K562 (cell line): ENCODE data around the gene OR2T34. TPM values are rescaled to one million over a fixed set of nuclear protein-coding genes. Genes with fewer than 3 reads are reported as not detected.

Experiments
- ATAC-seq: fragments of 200-7000 bp; cut with Tn5 transposase; 3 replicates; pipeline ENCODE4 v1.9.1; 2020; ENCODE audit warnings: moderate library complexity
- BruUV-seq: library from RNA; stranded (reverse); fragments of 400-500 nt; replicated peaks from 2 replicates; lab custom pipeline; 2021; lab: Mats Ljungman, UMichigan
- CTCF ChIA-PET: fragments of 300-600 bp; formaldehyde crosslinking; extraction: SDS; loops from one replicate; lab custom pipeline; 2021; ENCODE audit warnings: low intra/inter-chr PET ratio; lab: Yijun Ruan, JAX
- POLR2A ChIA-PET: fragments of 300-600, 350-650 bp; sonication (Branson Sonifier 250); formaldehyde crosslinking; extraction: SDS; loops from one replicate; lab custom pipeline; 2021; ENCODE audit warnings: antibody characterized with exemption, inconsistent platforms; lab: Yijun Ruan, JAX
- DNase-seq, 4 experiments: peaks; one replicate each; pipeline versions ENCODE4 v3.0.0 to v3.0.0-alpha.2; 2011 to 2018; ENCODE audit warnings: low spot score in 3 of 4, mixed read lengths in 3 of 4; ENCODE audit errors: extremely low read depth in 1 of 4
- FAIRE-seq: peaks from 2 replicates; lab custom pipeline; 2011; peaks lifted over from hg19 to GRCh38; lab: Jason Lieb, UNC
- H2AFZ ChIP-seq: 2 replicates; pipeline ENCODE4 v1.6.0; 2011; ENCODE audit warnings: low read depth, low read length, control low read depth, inconsistent platforms
- H3K27ac ChIP-seq: fragments of 200-600 bp; 3 replicates; pipeline ENCODE4 v1.8.0; 2011; ENCODE audit warnings: low read depth, mild to moderate bottlenecking, control low read depth, inconsistent platforms, low read length, moderate library complexity, mixed read lengths; ENCODE audit errors: extremely low read depth
- H3K27me3 ChIP-seq, 2 experiments: fragments of 300-600 bp in 1 of 2; 2 replicates in 1 of 2; 3 replicates in 1 of 2; pipeline versions ENCODE4 v1.6.0 to v1.8.0; 2011; ENCODE audit warnings: inconsistent platforms in 2 of 2, low read length in 2 of 2, mild to moderate bottlenecking in 1 of 2, mixed read lengths in 1 of 2, moderate library complexity in 1 of 2; ENCODE audit not compliant: control insufficient read depth in 2 of 2, insufficient read depth in 2 of 2
- H3K36me3 ChIP-seq: fragments of 300-600 bp; 3 replicates; pipeline ENCODE4 v1.8.0; 2011; ENCODE audit warnings: mild to moderate bottlenecking, low read length, inconsistent platforms; ENCODE audit not compliant: control insufficient read depth, insufficient read depth
- H3K4me1 ChIP-seq, 2 experiments: fragments of 200-600 bp in 1 of 2; replicated peaks in 1 of 2; 2 replicates in 1 of 2; 3 replicates in 1 of 2; pipeline versions ENCODE4 v1.5.1 to v1.8.0; 2011; ENCODE audit warnings: inconsistent platforms in 2 of 2, low read length in 2 of 2, mild to moderate bottlenecking in 1 of 2, mixed read lengths in 1 of 2, moderate library complexity in 1 of 2; ENCODE audit not compliant: control insufficient read depth in 2 of 2, insufficient read depth in 2 of 2
- H3K4me2 ChIP-seq: 2 replicates; pipeline ENCODE4 v1.6.1; 2011; ENCODE audit warnings: low read length, control low read depth, inconsistent platforms, mixed read lengths; ENCODE audit not compliant: insufficient read depth
- H3K4me3 ChIP-seq: fragments of 200-600 bp; sonication (generic), shearing (Covaris generic); 2 replicates; pipeline ENCODE4 v1.5.1; 2016; ENCODE audit warnings: control low read depth, inconsistent platforms
- H3K79me2 ChIP-seq: fragments of 200-600 bp; 3 replicates; pipeline ENCODE4 v1.8.0; 2011; ENCODE audit warnings: low read length, inconsistent platforms; ENCODE audit not compliant: control insufficient read depth, insufficient read depth
- H3K9ac ChIP-seq, 2 experiments: 2 replicates each; pipeline versions ENCODE4 v1.6.0 to v1.6.1; 2011; ENCODE audit warnings: low read depth in 2 of 2, low read length in 2 of 2, control low read depth in 1 of 2, inconsistent platforms in 1 of 2, mild to moderate bottlenecking in 1 of 2, mixed read lengths in 1 of 2; ENCODE audit not compliant: insufficient read depth in 1 of 2
- H3K9me1 ChIP-seq: one replicate; pipeline ENCODE4 v1.6.0; 2011; ENCODE audit warnings: inconsistent platforms, mild to moderate bottlenecking, low read length, moderate library complexity; ENCODE audit not compliant: control insufficient read depth, insufficient read depth
- H3K9me3 ChIP-seq: replicated peaks from 2 replicates; pipeline ENCODE4 v1.5.1; 2011; ENCODE audit warnings: low read depth, low read length, inconsistent platforms; ENCODE audit not compliant: control insufficient read depth, insufficient read depth
- H4K20me1 ChIP-seq: replicated peaks from 2 replicates; pipeline ENCODE4 v1.6.1; 2011; ENCODE audit warnings: low read length, inconsistent platforms, mixed read lengths; ENCODE audit not compliant: control insufficient read depth, insufficient read depth
- BRD4 ChIP-seq: fragments of 200-600 bp; sonication (generic); IDR thresholded peaks from 2 replicates; pipeline ENCODE4 v1.6.1; 2017; ENCODE audit warnings: inconsistent platforms
- DMBX1 ChIP-seq: fragments of 250-450 bp; sonication (Bioruptor Pico); IDR thresholded peaks from 2 replicates; pipeline ENCODE4 v1.8.0; 2022; ENCODE audit warnings: inconsistent platforms, mild to moderate bottlenecking, moderate library complexity, borderline replicate concordance
- DPF2 ChIP-seq: fragments of 450-650 bp; IDR thresholded peaks from 2 replicates; pipeline ENCODE4 v1.6.1; 2016
- EGR1 ChIP-seq: fragments of 450-650 bp; conservative IDR thresholded peaks from 2 replicates; pipeline ENCODE4 v1.6.1; 2017; ENCODE audit warnings: mild to moderate bottlenecking
- GTF2E2 ChIP-seq: fragments of 200-800 bp; sonication (Bioruptor generic); IDR thresholded peaks from 2 replicates; pipeline ENCODE4 v1.6.1; 2016; ENCODE audit warnings: missing genetic modification characterization, missing compliant biosample characterization
- HNRNPH1 ChIP-seq: fragments of 200-400 bp; formaldehyde crosslinking; optimal IDR thresholded peaks from 2 replicates; pipeline ENCODE3; 2017; ENCODE audit warnings: low read depth, mild to moderate bottlenecking, low read length, moderate library complexity
- KLF6 ChIP-seq: fragments of 250-450 bp; sonication (Bioruptor Pico); IDR thresholded peaks from 2 replicates; pipeline ENCODE4 v1.4.0; 2020; ENCODE audit warnings: mild to moderate bottlenecking, moderate library complexity, borderline replicate concordance
- L3MBTL2 ChIP-seq: fragments of 450-650 bp; IDR thresholded peaks from 2 replicates; pipeline ENCODE4 v1.6.1; 2016; ENCODE audit warnings: mild to moderate bottlenecking, moderate library complexity
- NCOA4 ChIP-seq: fragments of 450-650 bp; IDR thresholded peaks from 2 replicates; pipeline ENCODE4 v1.6.1; 2018; ENCODE audit warnings: mild to moderate bottlenecking; ENCODE audit not compliant: partially characterized antibody
- NFE2 ChIP-seq: IDR thresholded peaks from 2 replicates; pipeline ENCODE4 v1.6.1; 2014; ENCODE audit warnings: antibody characterized with exemption, low read depth
- PHF20 ChIP-seq: fragments of 450-650 bp; IDR thresholded peaks from 2 replicates; pipeline ENCODE4 v1.6.1; 2018; ENCODE audit not compliant: partially characterized antibody
- SETDB1 ChIP-seq: IDR thresholded peaks from one replicate; pipeline ENCODE4 v1.6.1; 2012; ENCODE audit warnings: low read length, control low read depth, inconsistent platforms
- ZNF436 ChIP-seq: fragments of 250-450, 450-650 bp; sonication (Bioruptor Pico); formaldehyde crosslinking; IDR thresholded peaks from 2 replicates; pipeline ENCODE4 v1.7.0; 2020; ENCODE audit warnings: mild to moderate bottlenecking
- WGBS: fragments of 100-300 bp; shearing (Covaris generic); methylation state at CpG from one replicate; pipeline ENCODE4 v1.1.6; 2016; ENCODE audit warnings: low coverage, mixed read lengths; ENCODE audit not compliant: insufficient coverage; ENCODE audit errors: missing lambda C conversion rate; 5-methylcytosine and 5-hydroxymethylcytosine counted together
- in situ Hi-C: fragments of 300-500 bp; cut with MboI; formaldehyde crosslinking; loops from 4 replicates; pipeline ENCODE4 v1.15.0; 2018; ENCODE audit warnings: inconsistent platforms, mixed read lengths
- intact Hi-C: fragments of 100-400 bp; cut with micrococcal nuclease; formaldehyde crosslinking; loops from 2 replicates; pipeline ENCODE4 v1.14.2; 2022
- polyA plus RNA-seq, 8 experiments: library from polyadenylated mRNA; depleted of rRNA in 4 of 8; stranded (reverse) in 5 of 8; unstranded in 3 of 8; fragments of >200 nt; fragmentation: Nextera tagmentation in 2 of 8; fragmentation: Illumina TruSeq in 1 of 8; extraction: Ambion mirVana in 2 of 8; extraction: Trizol in 1 of 8; gene quantifications; 2 replicates each; pipeline versions ENCODE4 v1.2.1 to v1.2.3, GENCODE V29; 2011 to 2014; ENCODE audit warnings: inconsistent platforms in 1 of 8, missing spikeins in 1 of 8
- total RNA-seq, 7 experiments: library from RNA; depleted of rRNA in 6 of 7; stranded (reverse); fragments of >200 nt in 6 of 7; fragmentation: Illumina TruSeq in 2 of 7; extraction: Trizol in 2 of 7; gene quantifications; 2 replicates each; pipeline versions ENCODE4 v1.2.1 to v1.2.3, GENCODE V29; 2011 to 2021; ENCODE audit warnings: low replicate concordance in 1 of 7
- TF ChIP-seq, protein P1 (sequence below), 3 experiments: IDR thresholded peaks in 2 of 3; conservative IDR thresholded peaks in 1 of 3; 2 replicates each; pipeline ENCODE4 v1.5.1; 2011 to 2012; ENCODE audit warnings: low read length in 3 of 3, mild to moderate bottlenecking in 3 of 3, control low read depth in 2 of 3, improper control_type of control experiment in 1 of 3, inconsistent platforms in 1 of 3, low read depth in 1 of 3, mixed read lengths in 1 of 3, moderate library complexity in 1 of 3; ENCODE audit not compliant: insufficient read depth in 2 of 3
- TF ChIP-seq, protein P2 (sequence below): fragments of 450-650 bp; IDR thresholded peaks from 2 replicates; pipeline ENCODE4 v1.6.1; 2016; ENCODE audit warnings: mild to moderate bottlenecking
- TF ChIP-seq, protein P3 (sequence below): fragments of 450-650 bp; conservative IDR thresholded peaks from 2 replicates; pipeline ENCODE4 v1.6.1; 2016; ENCODE audit warnings: missing genetic modification characterization, low read depth, mild to moderate bottlenecking, control low read depth, missing compliant biosample characterization

OR2T34 gene
- total and polyA plus RNA-seq, 9 of the 15 experiments (the other 6 are each of a cell fraction or from before 2014, with no cell fraction given) = not detected

DNA sequence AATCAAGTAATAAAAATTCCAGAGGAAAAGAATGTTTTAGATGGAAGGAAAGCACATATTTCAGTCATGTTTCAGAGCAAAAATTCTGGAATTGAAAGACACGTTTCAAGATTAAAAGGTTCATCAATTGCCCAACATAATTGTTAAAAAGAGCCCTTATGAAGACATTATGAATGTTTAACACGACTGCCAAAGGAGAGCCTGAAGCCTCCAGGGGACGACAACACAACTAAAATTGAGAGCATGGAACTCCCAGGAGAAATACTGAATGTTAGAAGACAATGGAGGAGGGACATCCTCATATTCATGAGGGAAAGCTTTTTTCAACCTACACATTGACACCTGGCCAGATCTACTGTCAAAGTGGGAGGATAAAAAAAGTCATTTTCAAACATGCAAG lies 44.3 kb upstream of the OR2T34 start (continued):
- TF ChIP-seq DMBX1 (CRISPR knock-in tag) (no peak), DPF2 (no peak)
- TF ChIP-seq, protein P1, sequence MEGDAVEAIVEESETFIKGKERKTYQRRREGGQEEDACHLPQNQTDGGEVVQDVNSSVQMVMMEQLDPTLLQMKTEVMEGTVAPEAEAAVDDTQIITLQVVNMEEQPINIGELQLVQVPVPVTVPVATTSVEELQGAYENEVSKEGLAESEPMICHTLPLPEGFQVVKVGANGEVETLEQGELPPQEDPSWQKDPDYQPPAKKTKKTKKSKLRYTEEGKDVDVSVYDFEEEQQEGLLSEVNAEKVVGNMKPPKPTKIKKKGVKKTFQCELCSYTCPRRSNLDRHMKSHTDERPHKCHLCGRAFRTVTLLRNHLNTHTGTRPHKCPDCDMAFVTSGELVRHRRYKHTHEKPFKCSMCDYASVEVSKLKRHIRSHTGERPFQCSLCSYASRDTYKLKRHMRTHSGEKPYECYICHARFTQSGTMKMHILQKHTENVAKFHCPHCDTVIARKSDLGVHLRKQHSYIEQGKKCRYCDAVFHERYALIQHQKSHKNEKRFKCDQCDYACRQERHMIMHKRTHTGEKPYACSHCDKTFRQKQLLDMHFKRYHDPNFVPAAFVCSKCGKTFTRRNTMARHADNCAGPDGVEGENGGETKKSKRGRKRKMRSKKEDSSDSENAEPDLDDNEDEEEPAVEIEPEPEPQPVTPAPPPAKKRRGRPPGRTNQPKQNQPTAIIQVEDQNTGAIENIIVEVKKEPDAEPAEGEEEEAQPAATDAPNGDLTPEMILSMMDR (IDR thresholded peaks at IDR 0.05 in 2 of 3, conservative IDR thresholded peaks at IDR 0.05 in 1 of 3; ENCODE audit: insufficient read depth in 2 of 3, low read depth in 1 of 3, low read length in 3 of 3) = peak; percentile 24 to 45 (median 41); a peak in 2 of 6 replicates
- TF ChIP-seq, protein P2, sequence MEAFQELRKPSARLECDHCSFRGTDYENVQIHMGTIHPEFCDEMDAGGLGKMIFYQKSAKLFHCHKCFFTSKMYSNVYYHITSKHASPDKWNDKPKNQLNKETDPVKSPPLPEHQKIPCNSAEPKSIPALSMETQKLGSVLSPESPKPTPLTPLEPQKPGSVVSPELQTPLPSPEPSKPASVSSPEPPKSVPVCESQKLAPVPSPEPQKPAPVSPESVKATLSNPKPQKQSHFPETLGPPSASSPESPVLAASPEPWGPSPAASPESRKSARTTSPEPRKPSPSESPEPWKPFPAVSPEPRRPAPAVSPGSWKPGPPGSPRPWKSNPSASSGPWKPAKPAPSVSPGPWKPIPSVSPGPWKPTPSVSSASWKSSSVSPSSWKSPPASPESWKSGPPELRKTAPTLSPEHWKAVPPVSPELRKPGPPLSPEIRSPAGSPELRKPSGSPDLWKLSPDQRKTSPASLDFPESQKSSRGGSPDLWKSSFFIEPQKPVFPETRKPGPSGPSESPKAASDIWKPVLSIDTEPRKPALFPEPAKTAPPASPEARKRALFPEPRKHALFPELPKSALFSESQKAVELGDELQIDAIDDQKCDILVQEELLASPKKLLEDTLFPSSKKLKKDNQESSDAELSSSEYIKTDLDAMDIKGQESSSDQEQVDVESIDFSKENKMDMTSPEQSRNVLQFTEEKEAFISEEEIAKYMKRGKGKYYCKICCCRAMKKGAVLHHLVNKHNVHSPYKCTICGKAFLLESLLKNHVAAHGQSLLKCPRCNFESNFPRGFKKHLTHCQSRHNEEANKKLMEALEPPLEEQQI = no peak

DNA sequence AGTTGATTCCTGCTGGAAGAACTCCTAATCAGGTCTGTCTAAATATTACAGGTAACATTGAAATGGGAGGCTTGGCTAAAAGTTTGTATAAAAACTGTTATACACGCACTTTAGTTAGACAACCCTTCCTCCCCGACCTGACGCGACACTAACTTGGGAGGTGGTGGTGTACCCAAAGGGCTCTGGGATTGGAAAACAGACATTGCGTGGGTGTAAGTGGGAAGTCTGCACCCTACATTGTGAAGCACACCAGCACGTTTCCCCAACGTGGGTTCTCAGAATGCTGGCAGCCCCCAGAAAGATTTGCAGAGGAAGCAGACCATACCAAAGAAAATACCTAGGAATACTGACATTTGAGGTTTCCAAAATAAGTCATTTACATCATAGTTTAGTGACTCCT lies 43.6 kb upstream of the OR2T34 start:
- no peak for FAIRE-seq
- no peaks in the 10 kb centered on the region for H3K9me3 ChIP-seq
- in situ Hi-C loops = no loop called here
- no peak for TF ChIP-seq HNRNPH1
- TF ChIP-seq L3MBTL2 = no peak
- no peak for TF ChIP-seq GTF2E2
- no peak for TF ChIP-seq NFE2
- no peak for TF ChIP-seq BRD4
- no peak for TF ChIP-seq EGR1
- TF ChIP-seq, protein P3, sequence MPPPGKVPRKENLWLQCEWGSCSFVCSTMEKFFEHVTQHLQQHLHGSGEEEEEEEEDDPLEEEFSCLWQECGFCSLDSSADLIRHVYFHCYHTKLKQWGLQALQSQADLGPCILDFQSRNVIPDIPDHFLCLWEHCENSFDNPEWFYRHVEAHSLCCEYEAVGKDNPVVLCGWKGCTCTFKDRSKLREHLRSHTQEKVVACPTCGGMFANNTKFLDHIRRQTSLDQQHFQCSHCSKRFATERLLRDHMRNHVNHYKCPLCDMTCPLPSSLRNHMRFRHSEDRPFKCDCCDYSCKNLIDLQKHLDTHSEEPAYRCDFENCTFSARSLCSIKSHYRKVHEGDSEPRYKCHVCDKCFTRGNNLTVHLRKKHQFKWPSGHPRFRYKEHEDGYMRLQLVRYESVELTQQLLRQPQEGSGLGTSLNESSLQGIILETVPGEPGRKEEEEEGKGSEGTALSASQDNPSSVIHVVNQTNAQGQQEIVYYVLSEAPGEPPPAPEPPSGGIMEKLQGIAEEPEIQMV (tag) = no peak
- no peak for TF ChIP-seq SETDB1
- no peak for TF ChIP-seq ZNF436 (CRISPR knock-in tag)
- no peak for TF ChIP-seq PHF20
- no peak for TF ChIP-seq NCOA4
- no peak for TF ChIP-seq KLF6

More for the DNA sequence above, 43.6 kb upstream of the OR2T34 start:
- Histone ChIP-seq H3K36me3 (no peaks in the 10 kb centered on the region), H2AFZ (no peak overlapping the region), H3K27ac (no peak overlapping the region), H3K9me1 (no peaks in the 10 kb centered on the region), H4K20me1 (no peaks in the 10 kb centered on the region), H3K79me2 (no peaks in the 10 kb centered on the region), H3K27me3 (no peaks in the 10 kb centered on the region), H3K4me2 (no peak overlapping the region), H3K4me1 (no peaks in the 10 kb centered on the region), H3K4me3 (no peak overlapping the region), H3K9ac (no peak overlapping the region)
- no peak for DNase-seq
- intact Hi-C loops = no loop called here
- ChIA-PET POLR2A (no interaction called here), CTCF (interaction anchor here (0.7 kb wide), 1 partner anchor 189 kb away, joined by 5 read pairs; no protein-coding TSS in a partner anchor)
- no peak for ATAC-seq
- BruUV-seq = no TSS peak
- 0% methylated on average over 1 of the region's 7 CpGs for WGBS
